SIG-M5 (cell line): ENCODE results near the gene PFKFB4.

Experiments used
- DNase-seq: peaks from one replicate; lab custom pipeline; 2025; lab: John Stamatoyannopoulos, UW

The PFKFB4 gene

GRCh38 chr3:48584836-48585235, 28.2 kb upstream of the PFKFB4 start:
- DNase-seq = no peak

- DNase-seq = no peak
Measured at GRCh38 chr3:48581621-48582481, 25.2 kb upstream of the PFKFB4 start.

- DNase-seq = no peak
Measured at GRCh38 chr3:48576647-48577046, 20.0 kb upstream of the PFKFB4 start.

GRCh38 chr3:48575366-48575765, 18.8 kb upstream of the PFKFB4 start:
- DNase-seq = no peak

- no peak for DNase-seq
Measured at GRCh38 chr3:48573973-48574585, 17.5 kb upstream of the PFKFB4 start.

GRCh38 chr3:48572517-48572916, 15.9 kb upstream of the PFKFB4 start:
- no peak for DNase-seq

- no peak for DNase-seq
Measured at GRCh38 chr3:48571938-48572337, 15.3 kb upstream of the PFKFB4 start.

GRCh38 chr3:48569808-48570450, 13.3 kb upstream of the PFKFB4 start:
- DNase-seq = no peak

- DNase-seq = no peak
Measured at GRCh38 chr3:48569400-48569799, 12.8 kb upstream of the PFKFB4 start.

- no peak for DNase-seq
Measured at GRCh38 chr3:48568476-48568875, 11.9 kb upstream of the PFKFB4 start.

- no peak for DNase-seq
Measured at GRCh38 chr3:48567500-48567899, 10.9 kb upstream of the PFKFB4 start.

- no peak for DNase-seq
Measured at GRCh38 chr3:48567090-48567489, 10.5 kb upstream of the PFKFB4 start.

GRCh38 chr3:48566401-48566760, 9.8 kb upstream of the PFKFB4 start:
- DNase-seq = no peak

- no peak for DNase-seq
Measured at GRCh38 chr3:48565591-48566400, 9.2 kb upstream of the PFKFB4 start.

GRCh38 chr3:48565186-48565585, 8.6 kb upstream of the PFKFB4 start:
- no peak for DNase-seq

GRCh38 chr3:48564667-48565066, 8.1 kb upstream of the PFKFB4 start:
- no peak for DNase-seq

GRCh38 chr3:48564022-48564421, 7.4 kb upstream of the PFKFB4 start:
- no peak for DNase-seq

GRCh38 chr3:48563382-48563918, 6.8 kb upstream of the PFKFB4 start, which contains the start of gene UCN2:
TSS of gene UCN2 (minus strand) at chr3:48563781. CDS start at chr3:48563124, 657 bp downstream.
- no peak for DNase-seq

- DNase-seq = no peak
Measured at GRCh38 chr3:48562367-48563095, 5.9 kb upstream of the PFKFB4 start.

- no peak for DNase-seq
Measured at GRCh38 chr3:48561045-48561736, 4.6 kb upstream of the PFKFB4 start.

GRCh38 chr3:48560648-48561018, 4.0 kb upstream of the PFKFB4 start:
- no peak for DNase-seq
